Measurements from ENCODE around the gene RNASE4. TPM values are rescaled to one million over a fixed set of nuclear protein-coding genes. Genes with fewer than 3 reads are reported as not detected.
"Not testable (repeated sequence)": the region's sequence is repeated elsewhere in the genome, so short reads cannot be mapped to it uniquely, and the experiment has no call there.

Gene RNASE4, protein sequence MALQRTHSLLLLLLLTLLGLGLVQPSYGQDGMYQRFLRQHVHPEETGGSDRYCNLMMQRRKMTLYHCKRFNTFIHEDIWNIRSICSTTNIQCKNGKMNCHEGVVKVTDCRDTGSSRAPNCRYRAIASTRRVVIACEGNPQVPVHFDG
- total RNA-seq: 1.0 and 1.3 TPM in 2 replicates

DNA sequence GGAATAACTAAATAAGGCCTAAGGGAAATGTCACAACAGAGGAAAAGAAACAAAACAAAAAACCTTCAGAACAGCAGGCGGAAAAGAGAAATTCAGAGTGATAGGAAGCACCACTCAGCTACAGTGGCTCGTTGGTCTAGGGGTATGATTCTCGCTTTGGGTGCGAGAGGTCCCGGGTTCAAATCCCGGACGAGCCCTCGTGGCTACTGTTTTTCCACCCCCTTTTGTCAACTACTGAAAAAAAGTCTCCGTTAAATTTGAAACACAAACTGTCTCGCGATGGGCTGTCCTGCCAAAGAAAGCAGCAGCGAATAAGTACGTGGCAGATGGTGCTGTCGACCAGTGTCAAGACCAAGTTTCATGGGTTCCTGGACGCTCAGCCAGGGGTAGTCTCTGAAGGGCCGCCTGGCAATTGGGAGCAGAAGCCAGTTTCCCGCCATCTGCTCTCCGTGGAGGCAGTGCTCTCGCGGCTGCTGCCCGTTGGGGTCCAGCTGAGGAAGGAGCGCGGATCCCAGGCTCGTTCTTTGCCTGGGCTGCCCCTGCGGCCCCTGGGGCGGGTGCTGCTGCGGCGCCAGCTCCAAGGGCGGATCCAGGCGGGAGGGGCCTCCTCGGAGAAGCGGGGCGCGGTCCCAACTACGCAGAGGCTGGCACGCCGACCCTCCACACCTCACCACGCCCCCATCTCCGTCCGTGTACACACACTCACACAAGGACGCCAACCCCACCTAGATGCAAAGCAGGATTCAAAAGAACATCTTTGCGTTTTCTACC lies at the start of gene RNASE4:
RNASE4 (plus strand) TSS at position 670 of the 771 bp plus-strand sequence. CDS start 14,812 bp downstream, outside the sequence.
- intact Hi-C loops (cut with micrococcal nuclease): loop anchor here (1.0 to 10.0 kb wide), 10 partner anchors 7 to 791 kb away; partner anchors contain the start of genes APEX1, CCNB1IP1, RAB2B and RNASE6

GRCh38 chr14:20641591-20641990 lies 42.8 kb upstream of the RNASE4 start, which contains the start of gene OR6S1:
Gene OR6S1, minus strand, starts transcription at chr14:20641691. Its CDS starts 0 bp downstream, at chr14:20641691.
- intact Hi-C loops (cut with micrococcal nuclease): no loop called here

DNA sequence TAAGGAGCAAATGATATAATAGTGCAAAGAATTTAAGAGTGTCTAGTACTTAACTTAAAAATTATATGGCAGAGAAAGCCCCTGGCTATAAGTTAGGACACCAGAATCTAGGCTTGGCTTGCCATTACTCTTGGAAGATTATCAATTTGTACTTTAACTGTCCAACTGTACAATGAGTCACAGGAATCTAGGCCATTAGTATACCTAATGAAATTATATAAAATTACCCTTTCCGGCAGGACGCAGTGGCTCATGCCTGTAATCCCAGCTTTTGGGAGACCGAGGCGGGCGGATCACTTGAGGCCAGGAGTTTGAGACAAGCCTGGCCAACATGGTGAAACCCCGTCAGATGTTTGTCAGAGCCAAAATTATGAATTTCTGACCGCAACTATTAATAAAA lies 42.2 kb upstream of the RNASE4 start:
- intact Hi-C loops (cut with micrococcal nuclease): loop anchor here (1.0 kb wide), 1 partner anchor 17 kb away; no protein-coding TSS in a partner anchor

DNA sequence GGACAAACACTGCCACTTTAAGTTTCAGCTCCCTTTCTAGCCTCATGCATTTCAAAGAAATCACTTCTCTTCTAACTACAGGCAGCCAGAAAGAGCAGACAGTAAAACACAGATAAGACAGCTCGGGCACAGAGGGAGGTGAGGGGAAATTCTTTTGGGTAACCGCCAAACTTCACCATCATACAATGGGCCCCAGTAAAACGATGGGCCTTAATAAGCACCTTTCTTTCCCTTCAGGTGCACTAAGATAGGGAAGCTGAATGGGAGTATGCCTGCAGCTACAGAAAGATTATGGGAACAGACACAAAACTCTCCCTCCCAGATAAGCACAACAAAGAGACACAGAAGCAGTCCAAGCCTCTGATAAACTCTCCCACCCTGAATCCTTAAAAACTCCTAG lies 41.6 kb upstream of the RNASE4 start:
- intact Hi-C loops (cut with micrococcal nuclease): loop anchor here (1.0 kb wide), 1 partner anchor 17 kb away; no protein-coding TSS in a partner anchor

- intact Hi-C loops (cut with micrococcal nuclease): no loop called here
Measured at GRCh38 chr14:20644520-20644919, 39.8 kb upstream of the RNASE4 start.

DNA sequence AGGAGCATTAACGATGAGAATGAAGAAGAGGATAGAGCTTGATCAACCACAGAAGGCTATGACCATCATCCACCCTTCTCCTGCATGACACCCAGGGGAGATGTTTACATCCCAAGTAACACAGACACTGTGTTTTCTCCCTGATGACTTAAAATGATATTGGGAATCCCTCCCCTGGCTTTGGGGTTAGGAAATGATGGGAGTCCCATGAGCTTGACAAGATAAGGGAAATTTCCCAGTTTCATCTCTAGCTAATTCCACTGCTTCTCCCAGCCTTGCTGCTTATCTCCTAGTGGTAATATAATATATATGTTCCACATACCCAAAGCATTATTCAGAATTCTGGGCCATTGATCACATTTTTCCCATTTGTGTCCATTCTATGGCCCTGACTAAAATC lies 38.9 kb upstream of the RNASE4 start:
- intact Hi-C loops (cut with micrococcal nuclease): no loop called here

DNA sequence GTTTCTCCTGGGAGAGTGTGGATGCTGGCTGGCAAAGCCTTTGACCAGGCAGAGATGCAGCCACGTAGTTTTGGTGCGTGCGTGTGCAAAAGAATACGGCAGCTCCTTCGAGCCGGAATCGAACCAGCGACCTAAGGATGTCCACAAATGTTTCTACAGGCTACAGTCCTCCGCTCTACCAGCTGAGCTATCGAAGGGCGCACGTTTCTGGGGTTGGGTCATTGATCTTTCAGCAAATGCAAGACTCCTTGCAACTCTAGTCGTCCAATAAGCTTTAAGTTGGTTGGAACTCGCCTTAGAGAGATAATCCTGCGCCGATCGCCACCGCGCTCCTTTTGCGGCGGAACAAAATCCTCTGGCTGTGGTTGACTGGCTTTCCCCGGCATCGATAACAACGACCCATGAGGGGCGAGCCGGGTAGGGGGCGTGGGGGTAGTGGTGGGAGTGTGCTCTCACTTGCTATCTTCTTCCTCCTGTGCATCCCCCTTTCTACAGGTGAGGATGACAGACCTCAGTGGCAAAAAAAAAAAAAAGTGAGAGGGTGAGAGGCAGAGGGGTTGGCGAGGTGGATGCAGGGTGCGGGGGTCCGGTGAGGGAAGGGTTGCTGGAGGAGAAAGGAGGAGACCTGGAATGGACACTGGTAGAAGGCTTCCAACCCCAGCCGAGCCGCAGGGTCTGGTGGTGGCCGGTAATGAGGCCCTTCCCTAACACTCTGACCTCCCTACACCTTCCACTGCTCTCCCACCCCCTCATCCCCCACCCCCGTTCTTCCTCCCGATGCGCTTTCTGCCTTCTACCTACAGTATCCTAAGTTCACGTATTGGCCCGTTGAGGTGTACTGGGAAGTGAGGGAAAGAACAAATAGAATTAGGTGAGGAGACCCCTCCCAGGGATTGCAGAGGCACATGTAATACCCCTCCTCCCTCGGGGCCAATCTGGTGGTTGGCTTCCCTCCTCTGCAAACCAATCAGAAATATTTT lies 31.1 kb upstream of the RNASE4 start:
- intact Hi-C loops (cut with micrococcal nuclease): loop anchor here (1.0 to 2.0 kb wide), 2 partner anchors 28 kb away; no protein-coding TSS in a partner anchor

- intact Hi-C loops (cut with micrococcal nuclease): no loop called here
Measured at GRCh38 chr14:20655851-20656250, 28.5 kb upstream of the RNASE4 start.

DNA sequence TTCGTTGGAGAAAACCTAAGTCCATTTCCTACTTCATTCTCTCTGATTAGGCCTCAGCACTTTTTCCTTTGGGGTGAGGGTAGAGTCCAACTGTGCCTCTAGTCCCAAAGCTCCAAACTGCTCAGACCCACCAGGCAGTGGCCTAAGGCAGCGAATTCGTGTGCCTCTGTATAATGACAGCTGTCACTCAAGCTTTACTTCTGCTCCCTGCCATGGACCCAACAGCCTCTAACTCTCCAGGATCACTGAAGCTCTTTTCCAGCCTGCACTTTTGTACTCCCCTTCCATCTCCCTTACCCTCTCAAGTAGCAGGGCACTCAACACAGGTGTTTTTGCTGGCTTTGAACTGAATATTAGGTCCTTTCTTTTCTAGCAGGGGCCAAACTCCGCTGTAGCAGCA lies 28.1 kb upstream of the RNASE4 start:
- intact Hi-C loops (cut with micrococcal nuclease): no loop called here

GRCh38 chr14:20657216-20658211 lies 26.8 kb upstream of the RNASE4 start:
- intact Hi-C loops (cut with micrococcal nuclease): no loop called here

DNA sequence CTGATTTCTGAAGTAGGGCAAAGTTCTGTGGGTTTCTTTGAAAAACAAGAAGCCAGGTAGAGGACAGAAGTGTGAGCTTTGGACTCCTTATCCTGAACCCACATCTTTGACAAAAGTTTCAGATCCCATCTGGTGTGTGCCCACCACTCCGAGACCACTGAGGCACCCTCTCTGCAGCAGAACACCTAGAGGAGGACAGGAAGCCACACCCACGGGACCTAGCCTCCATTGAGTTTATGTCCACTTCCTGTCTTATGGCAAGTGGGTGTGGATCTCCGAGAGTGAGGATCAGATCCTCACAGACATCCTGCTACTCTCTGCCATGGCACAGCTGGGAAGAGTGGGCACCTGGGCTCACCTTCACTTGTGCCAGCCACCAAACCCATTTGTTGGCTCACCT lies 26.1 kb upstream of the RNASE4 start:
- intact Hi-C loops (cut with micrococcal nuclease): no loop called here

GRCh38 chr14:20659336-20659735 lies 25.0 kb upstream of the RNASE4 start:
- intact Hi-C loops (cut with micrococcal nuclease): loop anchor here (1.0 kb wide), 1 partner anchor 17 kb away; no protein-coding TSS in a partner anchor

GRCh38 chr14:20659813-20660395 lies 24.5 kb upstream of the RNASE4 start:
- intact Hi-C loops (cut with micrococcal nuclease): loop anchor here (1.0 kb wide), 1 partner anchor 18 kb away; no protein-coding TSS in a partner anchor

DNA sequence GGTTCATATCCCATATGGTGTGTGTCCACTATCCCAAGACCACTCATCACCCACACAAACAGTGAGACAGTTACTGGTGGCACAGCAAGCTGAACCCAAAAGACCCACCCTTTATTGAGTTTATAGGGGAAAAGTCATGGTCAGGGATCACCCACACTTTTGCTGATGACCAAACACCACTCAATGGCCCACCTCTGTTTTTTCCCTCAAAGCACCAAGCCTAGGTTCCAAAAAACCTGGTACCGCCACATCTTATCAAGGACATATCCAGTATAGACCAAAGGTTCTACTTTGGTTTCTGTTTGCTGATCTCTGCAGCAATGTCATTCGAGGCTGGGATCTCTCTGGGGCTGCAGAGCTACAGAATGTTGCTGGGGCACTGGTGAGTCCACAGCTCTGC lies 23.2 kb upstream of the RNASE4 start:
- intact Hi-C loops (cut with micrococcal nuclease): no loop called here

- intact Hi-C loops (cut with micrococcal nuclease): loop anchor here (1.0 kb wide), 5 partner anchors 18 to 336 kb away; no protein-coding TSS in a partner anchor
Measured at GRCh38 chr14:20662968-20663732, 21.2 kb upstream of the RNASE4 start.

GRCh38 chr14:20666400-20666961 lies 17.9 kb upstream of the RNASE4 start:
- intact Hi-C loops (cut with micrococcal nuclease): not testable (repeated sequence)

- intact Hi-C loops (cut with micrococcal nuclease): loop anchor here (1.0 kb wide), 1 partner anchor 13 kb away; no protein-coding TSS in a partner anchor
Measured at GRCh38 chr14:20667957-20668356, 16.4 kb upstream of the RNASE4 start.

DNA sequence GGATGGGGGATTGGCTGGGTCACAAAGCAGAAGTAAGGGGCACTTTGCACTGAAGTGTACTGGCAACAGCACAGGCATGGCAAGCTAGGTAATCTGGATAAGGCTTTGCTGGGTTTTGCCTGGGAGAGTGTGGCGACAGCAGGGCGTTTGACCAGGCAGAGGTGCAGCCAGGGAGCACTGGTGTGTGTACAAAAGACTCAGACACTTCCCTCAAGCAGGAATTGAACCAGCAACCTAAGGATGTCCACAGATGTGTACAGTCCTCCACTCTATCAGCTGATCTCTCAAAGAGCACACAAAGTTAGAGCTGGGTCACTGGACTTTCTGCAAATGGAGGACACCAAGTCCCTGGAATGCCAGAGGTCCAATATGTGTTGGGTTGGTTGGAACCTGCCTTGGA lies 15.4 kb upstream of the RNASE4 start:
- intact Hi-C loops (cut with micrococcal nuclease): loop anchor here (1.0 kb wide), 1 partner anchor 12 kb away; no protein-coding TSS in a partner anchor

Measured in T-helper 1 cell treated with Interleukin-12 subunit alpha and Interleukin-12 subunit beta and Interleukin-4 antibody, amounts not matched to agents 30 ng/mL and 1 ng/mL, for 36 hours (primary cell).